OCI-LY7 (cell line): ENCODE data around the gene BACH2. TPM values are rescaled to one million over a fixed set of nuclear protein-coding genes. Genes with fewer than 3 reads are reported as not detected.

Experiments
- BruUV-seq: library from RNA; stranded (reverse); fragments of 400-500 nt; replicated peaks from 2 replicates; lab custom pipeline; 2021; lab: Mats Ljungman, UMichigan
- CTCF ChIA-PET: fragments of 300-600 bp; sonication (Branson Sonifier 250); formaldehyde crosslinking; loops from one replicate; lab custom pipeline; 2022; ENCODE audit warnings: antibody characterized with exemption; ENCODE audit not compliant: unreplicated experiment; lab: Charles Lee
- POLR2A ChIA-PET: fragments of 300-600 bp; sonication (Branson Sonifier 250); formaldehyde crosslinking; loops from one replicate; lab custom pipeline; 2022; ENCODE audit warnings: antibody characterized with exemption; lab: Charles Lee
- DNase-seq: peaks from one replicate; pipeline ENCODE4 v3.0.0-alpha.2; 2015; ENCODE audit warnings: low spot score
- H2AFZ ChIP-seq: fragments of 200-600 bp; sonication (generic), shearing (Covaris generic); 2 replicates; pipeline ENCODE4 v1.6.1; 2014; ENCODE audit warnings: mild to moderate bottlenecking, antibody characterized with exemption, low read length, moderate library complexity
- H3K27ac ChIP-seq: fragments of 200-600 bp; sonication (generic); 2 replicates; pipeline ENCODE4 v1.5.1; 2014; ENCODE audit warnings: mixed run types, low read depth, mild to moderate bottlenecking, moderate library complexity, low read length, inconsistent platforms; ENCODE audit not compliant: poor library complexity, severe bottlenecking
- H3K36me3 ChIP-seq: fragments of 200-600 bp; sonication (generic); 2 replicates; pipeline ENCODE4 v1.6.1; 2014; ENCODE audit warnings: mild to moderate bottlenecking, antibody characterized with exemption, low read length, moderate library complexity, mixed read lengths; ENCODE audit not compliant: insufficient read depth
- H3K4me1 ChIP-seq: fragments of 200-600 bp; sonication (generic); 2 replicates; pipeline ENCODE4 v1.5.1; 2014; ENCODE audit warnings: mild to moderate bottlenecking, low read length; ENCODE audit not compliant: insufficient read depth, poor library complexity, severe bottlenecking
- H3K4me2 ChIP-seq: fragments of 200-600 bp; sonication (generic); 2 replicates; pipeline ENCODE4 v1.6.1; 2014; ENCODE audit warnings: mild to moderate bottlenecking, low read length
- H3K4me3 ChIP-seq: fragments of 200-600 bp; sonication (generic); 2 replicates; pipeline ENCODE4 v1.5.1; 2014; ENCODE audit warnings: mild to moderate bottlenecking, low read depth, low read length; ENCODE audit not compliant: poor library complexity, severe bottlenecking
- H3K79me2 ChIP-seq: fragments of 200-600 bp; sonication (generic); 2 replicates; pipeline ENCODE4 v1.6.1; 2016; ENCODE audit warnings: low read depth, mild to moderate bottlenecking, low read length, moderate library complexity, mixed read lengths; ENCODE audit not compliant: insufficient read depth
- H3K9me2 ChIP-seq: fragments of 200-600 bp; sonication (generic); 2 replicates; pipeline ENCODE4 v1.6.1; 2016; ENCODE audit warnings: mild to moderate bottlenecking, low read length, mixed read lengths; ENCODE audit not compliant: insufficient read depth
- H3K9me3 ChIP-seq: fragments of 200-600 bp; sonication (generic); 2 replicates; pipeline ENCODE4 v1.6.1; 2014; ENCODE audit warnings: mild to moderate bottlenecking, mixed run types, low read length, mixed read lengths
- H4K20me1 ChIP-seq: fragments of 200-600 bp; sonication (generic); 2 replicates; pipeline ENCODE4 v1.6.1; 2014; ENCODE audit warnings: mild to moderate bottlenecking, antibody characterized with exemption, low read length, moderate library complexity, mixed read lengths; ENCODE audit not compliant: insufficient read depth
- CTCF ChIP-seq: fragments of 200-600 bp; sonication (generic); conservative IDR thresholded peaks from 2 replicates; pipeline ENCODE4 v1.5.1; 2014; ENCODE audit warnings: mild to moderate bottlenecking, antibody characterized with exemption, low read length, moderate library complexity, mixed read lengths
- EZH2phosphoT487 ChIP-seq: fragments of 200-600 bp; sonication (generic); IDR thresholded peaks from 2 replicates; pipeline ENCODE4 v1.6.1; 2018; ENCODE audit warnings: low read depth, borderline replicate concordance, mild to moderate bottlenecking, mixed run types, antibody characterized with exemption, low read length, moderate library complexity, mixed read lengths
- intact Hi-C: fragments of 100-400 bp; cut with micrococcal nuclease; formaldehyde crosslinking; loops from one replicate; pipeline ENCODE4 v1.10.0; 2022; ENCODE audit not compliant: unreplicated experiment
- total RNA-seq, 2 experiments: library from RNA; depleted of rRNA in 1 of 2; stranded (reverse); fragments of >200 nt in 1 of 2; shearing (Covaris generic) in 1 of 2; gene quantifications; 2 replicates each; pipeline ENCODE4 v1.2.3, GENCODE V29; 2014 to 2022

The BACH2 gene
- total RNA-seq, 2 experiments from 2014 or later, result 92.0 to 163 TPM

GRCh38 chr6:89961481-89961880 is 335.2 kb downstream of the BACH2 start:
- ChIA-PET POLR2A (interaction anchor here (0.8 kb wide), 1 partner anchor 17 kb away, joined by 5 read pairs; no protein-coding TSS in a partner anchor), CTCF (no interaction called here)
- Histone ChIP-seq H3K27ac (no peak overlapping the region), H4K20me1 (no peaks in the 10 kb centered on the region), H3K9me2 (no peaks in the 10 kb centered on the region), H3K4me2 (no peak overlapping the region), H3K36me3 (peaks cover 59% of the 10 kb centered on the region), H2AFZ (no peak overlapping the region), H3K4me3 (no peak overlapping the region), H3K9me3 (no peaks in the 10 kb centered on the region), H3K79me2 (no peaks in the 10 kb centered on the region), H3K4me1 (no peaks in the 10 kb centered on the region)
- no peak for DNase-seq
- no TSS peak for BruUV-seq
- intact Hi-C loops, result no loop called here
- TF ChIP-seq EZH2phosphoT487, result no peak
- no peak for TF ChIP-seq CTCF

DNA sequence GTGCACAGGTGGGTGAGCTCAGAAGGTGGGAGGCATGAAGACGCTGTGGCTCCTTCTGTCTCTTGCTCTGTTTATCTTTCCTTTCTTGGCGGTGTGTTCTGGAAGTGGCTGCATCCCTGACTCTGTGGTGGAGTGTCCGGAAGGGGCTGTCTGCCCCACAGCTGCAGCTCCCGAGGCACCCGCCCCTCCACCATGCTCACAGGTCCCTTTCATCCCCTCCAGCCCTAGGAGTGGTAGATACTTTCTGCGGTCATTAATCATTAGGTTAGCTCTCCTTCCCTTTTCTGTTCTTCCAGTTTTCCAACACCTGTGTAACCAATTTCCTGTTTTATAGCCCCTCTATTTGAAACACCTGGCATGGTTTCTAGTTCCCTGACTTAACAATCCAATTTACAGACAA is 336.8 kb downstream of the BACH2 start:
- Histone ChIP-seq H3K27ac (no peak overlapping the region), H3K79me2 (no peaks in the 10 kb centered on the region), H4K20me1 (no peaks in the 10 kb centered on the region), H3K4me2 (no peak overlapping the region), H3K9me3 (no peaks in the 10 kb centered on the region), H3K36me3 (peaks cover 61% of the 10 kb centered on the region), H3K9me2 (no peaks in the 10 kb centered on the region), H3K4me3 (no peak overlapping the region), H2AFZ (no peak overlapping the region), H3K4me1 (no peaks in the 10 kb centered on the region)
- CTCF ChIA-PET, result interaction anchor here (0.5 kb wide), 1 partner anchor 12 kb away, joined by 4 read pairs; no protein-coding TSS in a partner anchor
- BruUV-seq, result no TSS peak
- intact Hi-C loops, result no loop called here
- DNase-seq, result no peak
- POLR2A ChIA-PET, result no interaction called here
- no peak for TF ChIP-seq CTCF
- no peak for TF ChIP-seq EZH2phosphoT487

- CTCF ChIA-PET, result no interaction called here
Observed at GRCh38 chr6:89956182-89956581, 340.5 kb downstream of the BACH2 start.

More at GRCh38 chr6:89956182-89956581, 340.5 kb downstream of the BACH2 start:
- Histone ChIP-seq H2AFZ (no peak overlapping the region), H3K36me3 (peaks cover 70% of the 10 kb centered on the region), H3K9me2 (no peaks in the 10 kb centered on the region), H4K20me1 (no peaks in the 10 kb centered on the region), H3K9me3 (no peaks in the 10 kb centered on the region), H3K4me3 (no peak overlapping the region), H3K27ac (no peak overlapping the region), H3K4me1 (no peaks in the 10 kb centered on the region), H3K79me2 (no peaks in the 10 kb centered on the region), H3K4me2 (no peak overlapping the region)
- POLR2A ChIA-PET, result interaction anchor here (0.6 to 0.7 kb wide), 2 partner anchors 266 to 528 kb away, joined by 3 read pairs; no protein-coding TSS in a partner anchor
- no peak for DNase-seq
- TF ChIP-seq CTCF (no peak), EZH2phosphoT487 (no peak)
- intact Hi-C loops, result no loop called here
- no TSS peak for BruUV-seq
